Measurements from ENCODE around the gene ACTG2.
"Not testable (repeated sequence)": the region's sequence is repeated elsewhere in the genome, so short reads cannot be mapped to it uniquely, and the experiment has no call there.

The ACTG2 gene

GRCh38 chr2:73877984-73878383, 14.8 kb upstream of the ACTG2 start:
- not testable (repeated sequence) for H3K9me3 ChIP-seq (ENCODE audit: low read length); H3K4me1 ChIP-seq (ENCODE audit: insufficient read depth, low read length); H3K27me3 ChIP-seq (ENCODE audit: insufficient read depth, low read length); H2AFZ ChIP-seq (ENCODE audit: low read depth, low read length); H3K4me3 ChIP-seq (ENCODE audit: low read length); H3K36me3 ChIP-seq (ENCODE audit: insufficient read depth, low read length)

- no peak overlapping the region for H2AFZ ChIP-seq (ENCODE audit: low read depth, low read length)
- H3K9me3 ChIP-seq (ENCODE audit: low read length): no peaks in the 10 kb centered on the region
- H3K27me3 ChIP-seq (ENCODE audit: insufficient read depth, low read length): no peaks in the 10 kb centered on the region
- H3K36me3 ChIP-seq (ENCODE audit: insufficient read depth, low read length): no peaks in the 10 kb centered on the region
- H3K4me3 ChIP-seq (ENCODE audit: low read length): no peak overlapping the region
- no peaks in the 10 kb centered on the region for H3K4me1 ChIP-seq (ENCODE audit: insufficient read depth, low read length)
These were observed 7.4 kb upstream of the ACTG2 start for GRCh38 chr2:73885406-73885805.

GRCh38 chr2:73886357-73886756, 6.5 kb upstream of the ACTG2 start:
- Histone ChIP-seq H3K4me1 (ENCODE audit: insufficient read depth, low read length) (no peaks in the 10 kb centered on the region), H3K9me3 (ENCODE audit: low read length) (no peaks in the 10 kb centered on the region), H3K36me3 (ENCODE audit: insufficient read depth, low read length) (no peaks in the 10 kb centered on the region), H2AFZ (ENCODE audit: low read depth, low read length) (no peak overlapping the region), H3K4me3 (ENCODE audit: low read length) (no peak overlapping the region), H3K27me3 (ENCODE audit: insufficient read depth, low read length) (peaks cover 9% of the 10 kb centered on the region)

GRCh38 chr2:73887596-73888353, 5.0 kb upstream of the ACTG2 start:
- not testable (repeated sequence) for H2AFZ ChIP-seq (ENCODE audit: low read depth, low read length); H3K4me3 ChIP-seq (ENCODE audit: low read length); H3K9me3 ChIP-seq (ENCODE audit: low read length); H3K36me3 ChIP-seq (ENCODE audit: insufficient read depth, low read length); H3K4me1 ChIP-seq (ENCODE audit: insufficient read depth, low read length)
- H3K27me3 ChIP-seq (ENCODE audit: insufficient read depth, low read length): peaks cover 13% of the 10 kb centered on the region

- Histone ChIP-seq H3K27me3 (ENCODE audit: insufficient read depth, low read length) (peaks cover 13% of the 10 kb centered on the region), H3K36me3 (ENCODE audit: insufficient read depth, low read length) (no peaks in the 10 kb centered on the region), H3K9me3 (ENCODE audit: low read length) (no peaks in the 10 kb centered on the region), H3K4me1 (ENCODE audit: insufficient read depth, low read length) (peaks cover 6% of the 10 kb centered on the region), H3K4me3 (ENCODE audit: low read length) (no peak overlapping the region), H2AFZ (ENCODE audit: low read depth, low read length) (no peak overlapping the region)
These were observed 4.4 kb upstream of the ACTG2 start for GRCh38 chr2:73888388-73888787.

GRCh38 chr2:73889206-73889605, 3.6 kb upstream of the ACTG2 start:
- Histone ChIP-seq H3K4me1 (ENCODE audit: insufficient read depth, low read length) (peaks cover 6% of the 10 kb centered on the region), H3K9me3 (ENCODE audit: low read length) (no peaks in the 10 kb centered on the region), H3K36me3 (ENCODE audit: insufficient read depth, low read length) (no peaks in the 10 kb centered on the region), H2AFZ (ENCODE audit: low read depth, low read length) (no peak overlapping the region), H3K27me3 (ENCODE audit: insufficient read depth, low read length) (peaks cover 13% of the 10 kb centered on the region), H3K4me3 (ENCODE audit: low read length) (no peak overlapping the region)

- no peaks in the 10 kb centered on the region for H3K36me3 ChIP-seq (ENCODE audit: insufficient read depth, low read length)
- H3K27me3 ChIP-seq (ENCODE audit: insufficient read depth, low read length): peaks cover 13% of the 10 kb centered on the region
- H3K9me3 ChIP-seq (ENCODE audit: low read length): no peaks in the 10 kb centered on the region
- peaks cover 6% of the 10 kb centered on the region for H3K4me1 ChIP-seq (ENCODE audit: insufficient read depth, low read length)
- no peak overlapping the region for H2AFZ ChIP-seq (ENCODE audit: low read depth, low read length)
- no peak overlapping the region for H3K4me3 ChIP-seq (ENCODE audit: low read length)
These were observed 2.3 kb upstream of the ACTG2 start for GRCh38 chr2:73890301-73891092.

GRCh38 chr2:73891276-73891901, 1.4 kb upstream of the ACTG2 start:
- peaks cover 10% of the 10 kb centered on the region for H3K4me1 ChIP-seq (ENCODE audit: insufficient read depth, low read length)
- no peaks in the 10 kb centered on the region for H3K36me3 ChIP-seq (ENCODE audit: insufficient read depth, low read length)
- H3K4me3 ChIP-seq (ENCODE audit: low read length): no peak overlapping the region
- H2AFZ ChIP-seq (ENCODE audit: low read depth, low read length): no peak overlapping the region
- H3K9me3 ChIP-seq (ENCODE audit: low read length): no peaks in the 10 kb centered on the region
- peaks cover 13% of the 10 kb centered on the region for H3K27me3 ChIP-seq (ENCODE audit: insufficient read depth, low read length)

GRCh38 chr2:73893764-73894474, 1.1 kb downstream of the ACTG2 start:
- H3K9me3 ChIP-seq (ENCODE audit: low read length): no peaks in the 10 kb centered on the region
- no peaks in the 10 kb centered on the region for H3K36me3 ChIP-seq (ENCODE audit: insufficient read depth, low read length)
- no peak overlapping the region for H3K4me3 ChIP-seq (ENCODE audit: low read length)
- H2AFZ ChIP-seq (ENCODE audit: low read depth, low read length): no peak overlapping the region
- H3K27me3 ChIP-seq (ENCODE audit: insufficient read depth, low read length): peaks cover 13% of the 10 kb centered on the region
- H3K4me1 ChIP-seq (ENCODE audit: insufficient read depth, low read length): peaks cover 20% of the 10 kb centered on the region

GRCh38 chr2:73894475-73894850, 1.7 kb downstream of the ACTG2 start:
- Histone ChIP-seq H3K9me3 (ENCODE audit: low read length) (no peaks in the 10 kb centered on the region), H3K27me3 (ENCODE audit: insufficient read depth, low read length) (peaks cover 13% of the 10 kb centered on the region), H3K4me3 (ENCODE audit: low read length) (no peak overlapping the region), H3K36me3 (ENCODE audit: insufficient read depth, low read length) (no peaks in the 10 kb centered on the region), H2AFZ (ENCODE audit: low read depth, low read length) (no peak overlapping the region), H3K4me1 (ENCODE audit: insufficient read depth, low read length) (peaks cover 20% of the 10 kb centered on the region)

GRCh38 chr2:73894877-73895276, 2.1 kb downstream of the ACTG2 start:
- peaks cover 20% of the 10 kb centered on the region for H3K4me1 ChIP-seq (ENCODE audit: insufficient read depth, low read length)
- H3K4me3 ChIP-seq (ENCODE audit: low read length): no peak overlapping the region
- H3K9me3 ChIP-seq (ENCODE audit: low read length): no peaks in the 10 kb centered on the region
- peaks cover 13% of the 10 kb centered on the region for H3K27me3 ChIP-seq (ENCODE audit: insufficient read depth, low read length)
- no peaks in the 10 kb centered on the region for H3K36me3 ChIP-seq (ENCODE audit: insufficient read depth, low read length)
- no peak overlapping the region for H2AFZ ChIP-seq (ENCODE audit: low read depth, low read length)

GRCh38 chr2:73895473-73895872, 2.7 kb downstream of the ACTG2 start:
- H3K36me3 ChIP-seq (ENCODE audit: insufficient read depth, low read length): no peaks in the 10 kb centered on the region
- H2AFZ ChIP-seq (ENCODE audit: low read depth, low read length): no peak overlapping the region
- H3K27me3 ChIP-seq (ENCODE audit: insufficient read depth, low read length): peaks cover 13% of the 10 kb centered on the region
- H3K9me3 ChIP-seq (ENCODE audit: low read length): no peaks in the 10 kb centered on the region
- no peak overlapping the region for H3K4me3 ChIP-seq (ENCODE audit: low read length)
- peaks cover 20% of the 10 kb centered on the region for H3K4me1 ChIP-seq (ENCODE audit: insufficient read depth, low read length)
